22Rv1 (cell line): ENCODE measurements around the gene SH3TC1.

Experiments
- H3K27ac ChIP-seq: fragments of 450-650 bp; 2 replicates; pipeline ENCODE4 v1.5.1; 2017
- ZFX ChIP-seq: fragments of 450-650 bp; IDR thresholded peaks from 2 replicates; pipeline ENCODE4 v1.6.1; 2017; ENCODE audit warnings: antibody characterized with exemption, borderline replicate concordance
- TF ChIP-seq, protein P1 (sequence below): fragments of 450-650 bp; IDR thresholded peaks from 2 replicates; pipeline ENCODE4 v1.5.1; 2017; ENCODE audit warnings: mild to moderate bottlenecking

Gene SH3TC1

DNA sequence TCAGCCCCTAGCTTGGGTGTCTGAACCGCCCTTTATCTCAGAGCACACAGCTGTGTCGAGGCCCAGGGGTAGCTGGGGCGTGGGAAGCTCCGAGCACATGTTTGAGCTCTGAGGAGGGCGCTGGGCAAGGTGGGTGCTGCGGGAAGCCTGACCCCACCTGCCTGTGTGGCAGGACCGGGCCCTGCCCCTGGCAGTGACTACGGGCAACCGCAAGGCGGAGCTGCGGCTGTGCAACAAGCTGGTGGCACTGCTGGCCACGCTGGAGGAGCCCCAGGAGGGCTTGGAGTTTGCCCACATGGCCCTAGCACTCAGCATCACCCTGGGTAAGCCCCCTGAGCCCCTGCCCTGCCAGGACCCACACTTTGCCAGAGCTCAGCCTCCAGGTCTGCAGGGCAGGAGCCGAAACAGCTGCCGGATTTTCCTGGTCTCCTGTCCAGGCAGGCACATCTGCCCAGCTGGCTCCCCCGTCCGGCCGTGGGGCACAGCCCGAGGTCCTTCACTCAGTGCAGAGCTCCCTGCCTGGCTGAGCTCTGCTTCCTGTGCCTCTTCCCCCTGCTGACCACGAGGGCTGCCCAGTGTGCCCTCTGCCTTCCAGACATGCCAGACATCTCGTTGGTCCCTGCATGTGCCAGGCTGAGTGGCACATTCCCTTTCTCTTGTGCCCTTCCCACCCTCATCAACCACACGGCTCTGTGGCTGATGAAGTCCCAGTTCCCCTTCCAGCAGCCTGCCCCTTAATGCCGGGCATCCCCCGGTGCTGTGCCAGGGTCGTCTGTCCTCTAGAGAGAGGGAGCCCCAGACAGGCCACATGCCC is 37.2 kb downstream of the SH3TC1 start:
- TF ChIP-seq, protein P1, sequence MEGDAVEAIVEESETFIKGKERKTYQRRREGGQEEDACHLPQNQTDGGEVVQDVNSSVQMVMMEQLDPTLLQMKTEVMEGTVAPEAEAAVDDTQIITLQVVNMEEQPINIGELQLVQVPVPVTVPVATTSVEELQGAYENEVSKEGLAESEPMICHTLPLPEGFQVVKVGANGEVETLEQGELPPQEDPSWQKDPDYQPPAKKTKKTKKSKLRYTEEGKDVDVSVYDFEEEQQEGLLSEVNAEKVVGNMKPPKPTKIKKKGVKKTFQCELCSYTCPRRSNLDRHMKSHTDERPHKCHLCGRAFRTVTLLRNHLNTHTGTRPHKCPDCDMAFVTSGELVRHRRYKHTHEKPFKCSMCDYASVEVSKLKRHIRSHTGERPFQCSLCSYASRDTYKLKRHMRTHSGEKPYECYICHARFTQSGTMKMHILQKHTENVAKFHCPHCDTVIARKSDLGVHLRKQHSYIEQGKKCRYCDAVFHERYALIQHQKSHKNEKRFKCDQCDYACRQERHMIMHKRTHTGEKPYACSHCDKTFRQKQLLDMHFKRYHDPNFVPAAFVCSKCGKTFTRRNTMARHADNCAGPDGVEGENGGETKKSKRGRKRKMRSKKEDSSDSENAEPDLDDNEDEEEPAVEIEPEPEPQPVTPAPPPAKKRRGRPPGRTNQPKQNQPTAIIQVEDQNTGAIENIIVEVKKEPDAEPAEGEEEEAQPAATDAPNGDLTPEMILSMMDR: no peak
- TF ChIP-seq ZFX: no peak
- H3K27ac ChIP-seq: no peak overlapping the region

DNA sequence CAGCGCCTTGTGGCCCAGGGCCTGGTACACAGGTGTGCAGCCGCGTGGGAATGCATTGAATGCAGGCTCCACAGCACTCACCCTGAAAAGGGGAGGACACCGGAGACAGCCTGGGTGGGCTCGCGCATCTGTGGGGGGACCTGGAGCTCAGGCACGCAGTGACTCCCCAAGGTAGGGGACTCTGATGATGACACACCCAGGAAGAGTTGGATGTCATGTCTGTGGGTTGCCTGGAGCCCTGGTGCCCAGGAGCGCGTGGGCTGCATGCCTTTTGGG is 37.8 kb downstream of the SH3TC1 start:
- no peak overlapping the region for H3K27ac ChIP-seq
- TF ChIP-seq ZFX: no peak
- TF ChIP-seq, protein P1: no peak

DNA sequence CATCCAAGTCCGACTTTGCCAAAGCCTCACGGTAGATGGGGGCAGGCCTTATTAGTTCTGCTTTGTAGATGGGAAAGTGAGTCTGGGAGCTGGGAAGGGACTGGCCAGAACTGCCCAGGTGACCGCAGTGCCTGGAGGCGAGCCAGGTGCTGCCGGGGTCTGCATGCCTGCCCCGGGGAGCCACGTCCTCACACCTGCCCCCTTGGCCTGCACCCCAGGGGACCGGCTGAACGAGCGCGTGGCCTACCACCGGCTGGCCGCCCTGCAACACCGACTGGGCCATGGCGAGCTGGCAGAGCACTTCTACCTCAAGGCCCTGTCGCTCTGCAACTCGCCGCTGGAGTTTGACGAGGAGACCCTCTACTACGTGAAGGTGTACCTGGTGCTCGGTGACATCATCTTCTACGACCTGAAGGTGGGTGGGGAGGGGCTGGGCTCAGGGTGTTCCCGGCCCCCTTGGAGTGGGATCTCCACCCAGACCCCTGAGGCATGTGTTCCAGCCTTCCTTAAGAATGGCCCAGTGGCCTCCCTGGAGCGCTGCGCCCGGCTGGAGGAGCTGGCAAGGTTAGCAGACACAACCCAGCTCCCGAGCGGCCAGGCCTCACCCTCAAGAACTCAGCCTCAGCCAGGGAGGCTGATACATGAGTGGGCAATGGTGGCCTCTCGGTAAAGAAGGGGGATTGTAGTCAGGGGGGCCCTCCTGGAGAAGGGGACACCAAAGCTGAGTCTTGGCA is 38.3 kb downstream of the SH3TC1 start:
- no peak overlapping the region for H3K27ac ChIP-seq
- no peak for TF ChIP-seq ZFX
- TF ChIP-seq, protein P1: no peak

DNA sequence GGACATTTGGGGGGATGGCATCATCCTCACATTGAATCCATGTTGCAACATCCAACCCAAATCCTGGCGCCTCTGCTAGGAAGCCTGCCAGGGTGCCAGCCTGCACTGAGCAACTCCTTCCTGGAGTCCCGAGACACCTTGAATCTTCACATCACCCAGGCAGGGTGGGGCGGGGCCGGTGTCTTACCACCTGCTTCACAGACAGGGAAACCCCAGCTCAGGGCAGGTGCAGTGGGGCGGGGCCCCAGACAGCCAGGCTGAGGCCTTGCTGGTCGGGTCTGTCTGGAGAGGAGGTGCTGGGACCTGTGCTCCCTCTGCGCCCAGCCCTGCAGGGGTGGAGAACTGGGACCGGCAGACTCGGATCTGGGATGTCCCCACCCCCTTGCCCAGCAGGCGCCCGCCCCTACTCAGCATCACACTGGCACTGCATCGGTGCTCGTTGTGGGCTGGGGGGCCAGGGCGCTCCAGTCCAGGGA is 39.0 kb downstream of the SH3TC1 start:
- H3K27ac ChIP-seq: no peak overlapping the region
- TF ChIP-seq ZFX: no peak
- TF ChIP-seq, protein P1: no peak

DNA sequence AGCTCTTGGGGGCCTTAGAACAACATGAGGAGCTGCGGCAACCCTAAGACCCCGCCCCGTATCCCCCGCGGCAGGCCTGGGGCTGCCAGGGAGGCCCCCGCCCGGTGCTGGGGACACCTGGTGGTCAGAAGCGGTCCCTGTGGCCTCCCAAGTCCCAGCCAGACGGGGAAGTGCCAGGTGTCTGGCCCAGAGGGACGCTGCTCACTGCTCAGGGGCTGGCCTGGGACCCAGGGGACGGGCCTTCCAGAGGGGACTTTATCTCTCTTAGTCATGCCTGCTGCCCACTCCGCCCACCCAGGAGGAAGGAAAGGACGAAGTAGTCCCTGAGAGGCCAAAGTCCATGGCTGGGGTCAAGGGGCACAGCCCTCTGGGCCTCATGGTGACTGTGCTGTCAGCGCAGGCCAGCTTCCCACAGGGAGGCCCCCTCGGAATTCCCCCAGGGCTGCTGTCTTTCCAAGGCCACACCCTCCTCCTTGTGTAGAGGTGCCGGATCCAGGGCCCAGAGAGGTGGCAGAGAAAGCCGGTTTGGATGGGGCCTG is 39.5 kb downstream of the SH3TC1 start:
- no peak overlapping the region for H3K27ac ChIP-seq
- TF ChIP-seq, protein P1: no peak
- no peak for TF ChIP-seq ZFX

DNA sequence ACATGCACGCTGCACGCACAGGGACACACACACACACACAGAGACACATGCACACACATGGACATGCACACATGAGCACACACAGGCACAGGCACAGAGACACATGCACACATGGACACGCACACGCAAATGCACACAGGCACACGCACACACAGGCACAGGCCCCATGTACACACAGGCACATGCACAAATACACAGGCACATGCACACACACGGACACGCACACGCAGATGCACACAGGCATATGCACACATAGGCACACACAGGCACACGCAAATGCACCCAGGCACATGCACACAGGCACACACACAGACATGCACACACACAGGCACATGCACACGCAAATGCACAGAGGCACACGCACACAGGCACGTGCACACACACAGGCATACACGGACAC is 40.1 kb downstream of the SH3TC1 start:
- H3K27ac ChIP-seq: no peak overlapping the region
- TF ChIP-seq, protein P1: no peak
- TF ChIP-seq ZFX: no peak

DNA sequence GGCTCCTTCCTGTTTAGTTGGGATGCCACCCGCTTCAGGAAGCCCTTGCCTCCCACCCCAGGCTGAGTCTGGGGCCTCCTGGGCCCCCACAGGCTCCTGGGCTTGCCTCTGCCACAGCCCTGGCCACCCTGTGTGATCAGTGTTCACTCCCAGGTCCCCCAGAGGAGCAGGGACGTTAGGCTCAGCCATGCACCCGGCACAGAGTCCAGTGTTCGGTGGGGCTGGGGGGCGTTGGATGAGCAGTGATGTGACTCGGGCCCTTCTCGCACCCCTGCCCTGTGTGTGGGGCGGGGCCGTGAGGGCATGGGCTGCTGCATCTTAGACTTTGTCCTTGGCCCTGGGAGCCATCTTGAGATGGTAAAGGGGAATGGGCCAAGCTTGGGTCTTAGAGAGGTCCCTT is 40.6 kb downstream of the SH3TC1 start:
- H3K27ac ChIP-seq: no peak overlapping the region
- TF ChIP-seq, protein P1: no peak
- TF ChIP-seq ZFX: no peak
